ENCODE data around the gene MAPKAPK3. TPM values are rescaled to one million over a fixed set of nuclear protein-coding genes. Genes with fewer than 3 reads are reported as not detected.

Gene MAPKAPK3
- total and polyA plus RNA-seq, 2 experiments from 2014 or later = 77.3 to 94.7 TPM

GRCh38 chr3:50666837-50667236, 49.9 kb downstream of the MAPKAPK3 start:
- H3K9me3 ChIP-seq (ENCODE audit: low read depth) = no peaks in the 10 kb centered on the region
- DNase-seq (ENCODE audit: low read depth in 1 of 2, low spot score in 1 of 2) = no peak
- H3K4me1 ChIP-seq (ENCODE audit: low read depth) = no peaks in the 10 kb centered on the region
- peaks cover 22% of the 10 kb centered on the region for H3K27me3 ChIP-seq
- no peaks in the 10 kb centered on the region for H3K36me3 ChIP-seq
- TF ChIP-seq CTCF (IDR thresholded peaks at IDR 0.05; ENCODE audit: low read depth, low read length) = no peak
- H3K4me3 ChIP-seq = no peak overlapping the region
- H3K27ac ChIP-seq = no peak overlapping the region

- peaks cover 65% of the 10 kb centered on the region for H3K27me3 ChIP-seq
- DNase-seq (ENCODE audit: low read depth in 1 of 2, low spot score in 1 of 2) = peak in 1 of 2 donors; percentile 70
Observed at GRCh38 chr3:50671331-50671730, 54.4 kb downstream of the MAPKAPK3 start.

GRCh38 chr3:50672656-50673055, 55.7 kb downstream of the MAPKAPK3 start:
- H3K36me3 ChIP-seq = no peaks in the 10 kb centered on the region
- no peaks in the 10 kb centered on the region for H3K9me3 ChIP-seq (ENCODE audit: low read depth)
- no peak for DNase-seq (ENCODE audit: low read depth in 1 of 2, low spot score in 1 of 2)
- H3K4me3 ChIP-seq = no peak overlapping the region
- no peak for TF ChIP-seq CTCF (IDR thresholded peaks at IDR 0.05; ENCODE audit: low read depth, low read length)
- no peaks in the 10 kb centered on the region for H3K4me1 ChIP-seq (ENCODE audit: low read depth)
- H3K27me3 ChIP-seq = peaks cover 78% of the 10 kb centered on the region
- no peak overlapping the region for H3K27ac ChIP-seq

More at GRCh38 chr3:50671331-50671730, 54.4 kb downstream of the MAPKAPK3 start:
- no peak overlapping the region for H3K4me3 ChIP-seq
- TF ChIP-seq CTCF (IDR thresholded peaks at IDR 0.05; ENCODE audit: low read depth, low read length) = no peak
- H3K4me1 ChIP-seq (ENCODE audit: low read depth) = no peaks in the 10 kb centered on the region
- H3K36me3 ChIP-seq = no peaks in the 10 kb centered on the region
- no peak overlapping the region for H3K27ac ChIP-seq
- H3K9me3 ChIP-seq (ENCODE audit: low read depth) = no peaks in the 10 kb centered on the region

GRCh38 chr3:50673931-50674330, 57.0 kb downstream of the MAPKAPK3 start:
- Histone ChIP-seq H3K4me1 (ENCODE audit: low read depth) (no peaks in the 10 kb centered on the region), H3K9me3 (ENCODE audit: low read depth) (no peaks in the 10 kb centered on the region), H3K36me3 (no peaks in the 10 kb centered on the region), H3K4me3 (no peak overlapping the region), H3K27me3 (peaks cover 83% of the 10 kb centered on the region), H3K27ac (no peak overlapping the region)
- no peak for TF ChIP-seq CTCF (IDR thresholded peaks at IDR 0.05; ENCODE audit: low read depth, low read length)
- DNase-seq (ENCODE audit: low read depth in 1 of 2, low spot score in 1 of 2) = no peak

GRCh38 chr3:50674349-50675178, 57.6 kb downstream of the MAPKAPK3 start, which contains the start of gene DOCK3:
TSS of gene DOCK3 (plus strand) at chr3:50674927. CDS start at chr3:50675264, 337 bp downstream.
- TF ChIP-seq CTCF (IDR thresholded peaks at IDR 0.05; ENCODE audit: low read depth, low read length) = no peak
- Histone ChIP-seq H3K27me3 (peaks cover 83% of the 10 kb centered on the region), H3K27ac (no peak within 1 kb of the TSS)

More at GRCh38 chr3:50674349-50675178, 57.6 kb downstream of the MAPKAPK3 start, which contains the start of gene DOCK3:
- Histone ChIP-seq H3K36me3 (no peaks in the 10 kb centered on the region), H3K9me3 (ENCODE audit: low read depth) (no peaks in the 10 kb centered on the region), H3K4me1 (ENCODE audit: low read depth) (no peaks in the 10 kb centered on the region), H3K4me3 (peak within 1 kb of the TSS; percentile 68)
- DNase-seq (ENCODE audit: low read depth in 1 of 2, low spot score in 1 of 2) = peak; percentile 57 to 83
